Umbilical cord (tissue), 1 donor: ENCODE data around the gene PRDM11. TPM values are rescaled to one million over a fixed set of nuclear protein-coding genes. Genes with fewer than 3 reads are reported as not detected.

Source experiments
- total RNA-seq: library from RNA; depleted of rRNA; stranded (reverse); fragments of >200 nt; gene quantifications from one replicate; pipeline ENCODE4 v1.2.3, GENCODE V29; 2014; ENCODE audit warnings: low replicate concordance; ENCODE audit not compliant: insufficient read depth

The PRDM11 gene
- total RNA-seq, 1 donor from 2014 or later, result 14.2 TPM

Other genes with a start within 250 kb of the PRDM11 start
- 16.4 TPM for gene TP53I11, start 195.8 kb upstream of the PRDM11 start, total RNA-seq
- 2.6 TPM for gene SYT13, start 139.7 kb downstream of the PRDM11 start, total RNA-seq